KMS-11 (cell line): ENCODE data around the gene RELB.

ENCODE experiments used
- H2AFZ ChIP-seq: fragments of 200-600 bp; sonication (generic); 2 replicates; pipeline ENCODE4 v1.6.1; 2016; ENCODE audit warnings: antibody characterized with exemption, mixed run types, low read depth
- H3K27ac ChIP-seq: fragments of 200-600 bp; sonication (generic); 2 replicates; pipeline ENCODE4 v1.6.1; 2016; ENCODE audit warnings: mild to moderate bottlenecking, mixed run types
- H3K27me3 ChIP-seq: fragments of 200-600 bp; sonication (generic); 2 replicates; pipeline ENCODE4 v1.6.1; 2017; ENCODE audit warnings: mild to moderate bottlenecking, low read depth, mixed run types, moderate library complexity; ENCODE audit not compliant: insufficient read depth
- H3K36me3 ChIP-seq: fragments of 200-600 bp; sonication (generic); 2 replicates; pipeline ENCODE4 v1.6.1; 2017; ENCODE audit warnings: mild to moderate bottlenecking, mixed run types; ENCODE audit not compliant: insufficient read depth
- H3K4me1 ChIP-seq: fragments of 200-600 bp; sonication (generic); 2 replicates; pipeline ENCODE4 v1.6.1; 2016; ENCODE audit warnings: mild to moderate bottlenecking, low read depth, mixed run types; ENCODE audit not compliant: poor library complexity, severe bottlenecking
- H3K4me2 ChIP-seq: fragments of 200-600 bp; sonication (generic); 2 replicates; pipeline ENCODE4 v1.7.0; 2016; ENCODE audit warnings: mild to moderate bottlenecking, mixed run types
- H3K4me3 ChIP-seq: fragments of 200-600 bp; sonication (generic); IDR thresholded peaks from 2 replicates; pipeline ENCODE4 v1.6.1; 2017; ENCODE audit warnings: low read depth, low read length, mixed read lengths; ENCODE audit not compliant: insufficient read depth
- H3K79me2 ChIP-seq: fragments of 200-600 bp; sonication (generic); 2 replicates; pipeline ENCODE4 v1.6.1; 2016; ENCODE audit warnings: low read depth, mixed run types; ENCODE audit not compliant: insufficient read depth
- H3K9ac ChIP-seq: fragments of 200-600 bp; sonication (generic); 2 replicates; pipeline ENCODE4 v1.6.1; 2016; ENCODE audit warnings: mild to moderate bottlenecking, mixed run types
- H4K20me1 ChIP-seq: fragments of 200-600 bp; sonication (generic); 2 replicates; pipeline ENCODE4 v1.6.1; 2016; ENCODE audit warnings: mild to moderate bottlenecking, mixed run types; ENCODE audit not compliant: insufficient read depth
- TF ChIP-seq, protein P1 (sequence below): fragments of 200-600 bp; sonication (generic); conservative IDR thresholded peaks from 2 replicates; pipeline ENCODE4 v1.6.1; 2017; ENCODE audit warnings: low read depth, mild to moderate bottlenecking, antibody characterized with exemption, low read length, moderate library complexity, mixed read lengths

The RELB gene

GRCh38 chr19:45037393-45038169 lies 36.3 kb downstream of the RELB start:
- Histone ChIP-seq H3K79me2 (peaks cover 30% of the 10 kb centered on the region), H4K20me1 (peaks cover 7% of the 10 kb centered on the region; the same call in 1 of the 2 replicates), H3K4me3 (no peak overlapping the region), H3K9ac (no peak overlapping the region), H2AFZ (no peak overlapping the region), H3K27me3 (no peaks in the 10 kb centered on the region), H3K4me2 (no peak overlapping the region), H3K4me1 (peaks cover 20% of the 10 kb centered on the region), H3K27ac (no peak overlapping the region), H3K36me3 (no peaks in the 10 kb centered on the region; the same call in 1 of the 2 replicates)
- TF ChIP-seq, protein P1, sequence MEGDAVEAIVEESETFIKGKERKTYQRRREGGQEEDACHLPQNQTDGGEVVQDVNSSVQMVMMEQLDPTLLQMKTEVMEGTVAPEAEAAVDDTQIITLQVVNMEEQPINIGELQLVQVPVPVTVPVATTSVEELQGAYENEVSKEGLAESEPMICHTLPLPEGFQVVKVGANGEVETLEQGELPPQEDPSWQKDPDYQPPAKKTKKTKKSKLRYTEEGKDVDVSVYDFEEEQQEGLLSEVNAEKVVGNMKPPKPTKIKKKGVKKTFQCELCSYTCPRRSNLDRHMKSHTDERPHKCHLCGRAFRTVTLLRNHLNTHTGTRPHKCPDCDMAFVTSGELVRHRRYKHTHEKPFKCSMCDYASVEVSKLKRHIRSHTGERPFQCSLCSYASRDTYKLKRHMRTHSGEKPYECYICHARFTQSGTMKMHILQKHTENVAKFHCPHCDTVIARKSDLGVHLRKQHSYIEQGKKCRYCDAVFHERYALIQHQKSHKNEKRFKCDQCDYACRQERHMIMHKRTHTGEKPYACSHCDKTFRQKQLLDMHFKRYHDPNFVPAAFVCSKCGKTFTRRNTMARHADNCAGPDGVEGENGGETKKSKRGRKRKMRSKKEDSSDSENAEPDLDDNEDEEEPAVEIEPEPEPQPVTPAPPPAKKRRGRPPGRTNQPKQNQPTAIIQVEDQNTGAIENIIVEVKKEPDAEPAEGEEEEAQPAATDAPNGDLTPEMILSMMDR, result no peak

DNA sequence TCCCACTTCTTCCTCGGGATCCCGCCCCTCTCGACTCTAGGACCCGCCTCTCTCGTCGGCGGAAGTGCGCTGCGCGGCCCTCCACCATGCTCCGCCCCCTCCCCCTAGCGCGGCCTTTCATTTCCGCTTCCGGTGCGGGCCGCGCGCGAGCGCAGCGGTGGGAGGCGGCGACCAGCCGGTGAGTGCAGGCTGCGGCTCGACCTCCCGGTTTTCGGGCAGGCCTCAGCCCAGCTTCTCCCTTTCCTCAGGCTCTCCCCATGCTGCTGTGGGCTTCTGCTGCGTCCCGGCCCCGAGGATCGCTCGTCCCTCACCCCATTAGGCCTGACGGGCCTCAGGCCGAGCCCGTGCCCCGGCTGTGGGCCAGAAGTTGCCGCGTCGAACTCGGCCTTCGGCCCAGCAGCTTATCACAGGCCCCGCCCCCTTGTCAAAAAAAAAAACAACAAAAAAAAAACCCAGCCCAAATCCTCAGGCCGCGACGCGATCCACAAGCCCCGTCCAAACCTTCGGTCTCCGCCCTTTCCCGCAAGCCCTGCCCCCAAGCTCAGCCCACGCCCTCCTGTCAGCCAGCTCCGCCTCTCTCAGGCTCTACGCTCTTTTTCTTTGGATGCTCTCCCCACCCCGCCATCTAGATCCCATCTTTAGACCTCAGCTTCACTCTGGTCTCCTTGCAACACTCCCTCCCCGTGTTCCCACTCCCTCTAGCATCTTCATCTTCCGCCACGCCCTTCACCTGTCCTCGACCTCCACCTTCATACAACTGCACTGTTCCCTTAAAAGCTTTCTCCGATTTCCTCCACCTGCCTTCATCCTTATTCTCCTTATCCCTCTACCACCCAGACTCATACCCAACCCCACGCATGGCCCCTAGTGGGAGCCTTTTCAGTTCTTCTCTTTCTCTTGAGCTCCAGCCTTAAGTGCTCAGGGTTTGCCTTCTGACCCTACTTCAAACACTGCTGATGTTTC lies 37.9 kb downstream of the RELB start, which contains the start of gene CLASRP:
CLASRP (plus strand) TSS at position 115 of the 963 bp plus-strand sequence. CDS start 1,168 bp downstream, outside the sequence.
- no peaks in the 10 kb centered on the region for H3K27me3 ChIP-seq
- peak within 1 kb of the TSS; percentile 63 for H3K27ac ChIP-seq
- peak within 1 kb of the TSS; percentile 60; the same call in 1 of the 2 replicates for H2AFZ ChIP-seq
- H3K36me3 ChIP-seq, result peaks cover 6% of the 10 kb centered on the region; the same call in 1 of the 2 replicates
- H3K4me1 ChIP-seq, result peaks cover 20% of the 10 kb centered on the region
- TF ChIP-seq, protein P1, result no peak
- no peak within 1 kb of the TSS for H3K4me3 ChIP-seq
- H4K20me1 ChIP-seq, result peaks cover 7% of the 10 kb centered on the region; the same call in 1 of the 2 replicates
- peaks cover 41% of the 10 kb centered on the region for H3K79me2 ChIP-seq
- peak within 1 kb of the TSS; percentile 63; the same call in 1 of the 2 replicates for H3K9ac ChIP-seq
- peak within 1 kb of the TSS; percentile 98 for H3K4me2 ChIP-seq

DNA sequence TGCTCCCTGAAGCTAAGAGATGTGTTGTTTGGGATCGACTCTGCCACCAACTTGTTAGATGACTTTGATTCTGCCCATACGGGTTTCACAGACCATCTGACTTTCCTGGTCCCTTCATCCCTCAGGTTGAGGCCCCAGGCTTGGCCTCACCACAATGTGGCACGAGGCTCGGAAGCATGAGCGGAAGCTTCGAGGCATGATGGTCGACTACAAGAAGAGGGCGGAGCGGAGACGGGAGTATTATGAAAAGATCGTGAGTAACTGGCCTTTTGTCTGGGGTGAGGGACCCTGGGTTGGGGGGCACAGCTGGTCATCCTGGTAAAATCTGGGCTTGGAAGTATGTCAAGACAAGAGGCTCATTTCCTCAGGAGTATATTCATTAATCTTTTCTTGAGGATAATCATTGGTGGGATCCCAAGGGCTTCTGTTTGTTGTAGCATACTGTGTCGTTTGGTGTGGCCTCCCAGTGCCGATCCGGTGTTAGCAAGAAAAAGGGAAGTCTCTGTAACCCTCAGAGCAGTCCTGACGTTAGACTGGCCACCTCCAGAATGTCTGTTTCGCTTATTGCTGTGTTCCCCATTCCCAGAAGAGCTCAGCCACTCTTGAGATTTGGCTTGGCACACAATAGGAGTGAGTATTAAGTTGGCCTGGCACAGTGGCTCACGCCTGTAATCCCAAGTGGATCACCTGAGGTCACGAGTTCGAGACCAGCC lies 39.0 kb downstream of the RELB start:
- H3K4me1 ChIP-seq, result peaks cover 21% of the 10 kb centered on the region
- H3K36me3 ChIP-seq, result peaks cover 10% of the 10 kb centered on the region; the same call in 1 of the 2 replicates
- H3K4me2 ChIP-seq, result peak overlapping the region; percentile 98
- no peak overlapping the region for H3K9ac ChIP-seq
- no peak overlapping the region for H3K4me3 ChIP-seq
- H2AFZ ChIP-seq, result no peak overlapping the region
- no peak overlapping the region; the same call in 1 of the 2 replicates for H3K27ac ChIP-seq
- peaks cover 7% of the 10 kb centered on the region; the same call in 1 of the 2 replicates for H4K20me1 ChIP-seq
- TF ChIP-seq, protein P1, result no peak
- H3K79me2 ChIP-seq, result peaks cover 51% of the 10 kb centered on the region
- no peaks in the 10 kb centered on the region for H3K27me3 ChIP-seq

GRCh38 chr19:45041125-45041524 lies 39.9 kb downstream of the RELB start:
- peaks cover 7% of the 10 kb centered on the region; the same call in 1 of the 2 replicates for H4K20me1 ChIP-seq
- peaks cover 10% of the 10 kb centered on the region; the same call in 1 of the 2 replicates for H3K36me3 ChIP-seq
- H3K27ac ChIP-seq, result no peak overlapping the region
- TF ChIP-seq, protein P1, result no peak
- H3K4me3 ChIP-seq, result no peak overlapping the region
- peaks cover 31% of the 10 kb centered on the region for H3K4me1 ChIP-seq
- H3K4me2 ChIP-seq, result no peak overlapping the region
- H2AFZ ChIP-seq, result no peak overlapping the region
- peaks cover 60% of the 10 kb centered on the region for H3K79me2 ChIP-seq
- H3K27me3 ChIP-seq, result no peaks in the 10 kb centered on the region
- H3K9ac ChIP-seq, result no peak overlapping the region
